ENCODE data around the gene RTN4RL2. TPM values are rescaled to one million over a fixed set of nuclear protein-coding genes. Genes with fewer than 3 reads are reported as not detected.
"Not testable (repeated sequence)": the region's sequence is repeated elsewhere in the genome, so short reads cannot be mapped to it uniquely, and the experiment has no call there.

RTN4RL2 gene
- total RNA-seq, 2 experiments from 2014 or later, result 0.23 to 0.27 TPM

DNA sequence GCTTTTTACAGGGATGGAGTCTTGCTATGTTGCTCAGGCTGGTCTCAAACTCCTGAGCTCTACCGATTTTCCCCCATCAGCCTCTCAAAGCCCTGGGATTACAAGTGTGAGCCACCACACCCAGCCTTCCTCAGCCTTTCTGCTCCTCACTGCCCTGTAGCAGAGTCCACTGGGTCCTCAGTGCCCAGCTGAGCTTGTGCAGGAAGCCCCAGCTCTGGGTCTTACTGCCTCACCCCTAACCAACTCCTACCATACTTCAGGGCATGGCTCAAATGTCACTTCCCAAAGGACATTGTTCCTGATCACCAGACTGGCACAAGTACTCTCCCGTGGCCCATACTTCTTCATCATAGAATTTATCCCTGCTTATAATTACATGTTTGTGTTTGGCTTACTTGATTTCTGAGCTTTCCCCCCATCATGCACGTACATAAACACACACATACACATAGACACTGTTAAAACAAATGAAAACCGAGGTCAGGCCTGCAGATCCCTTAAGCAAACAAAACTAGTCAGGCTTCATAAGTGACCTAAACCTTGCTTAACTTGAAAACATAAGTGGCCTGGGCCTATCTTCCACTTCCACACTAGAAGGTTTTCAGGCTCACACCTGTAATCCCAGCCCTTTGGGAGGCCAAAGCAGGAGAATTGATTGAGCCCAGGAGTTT is 19.4 kb upstream of the RTN4RL2 start:
- no peaks in the 10 kb centered on the region for H3K36me3 Mint-ChIP-seq (ENCODE audit: low read depth)
- intact Hi-C loops (cut with micrococcal nuclease), result no loop called here
- no peak for TF ChIP-seq CTCF (IDR thresholded peaks at IDR 0.05)
- peaks cover 2% of the 10 kb centered on the region for H3K27me3 Mint-ChIP-seq
- H3K4me1 Mint-ChIP-seq (ENCODE audit: low read depth), result no peaks in the 10 kb centered on the region
- no peak overlapping the region for H3K4me3 Mint-ChIP-seq
- no peaks in the 10 kb centered on the region for H3K9me3 Mint-ChIP-seq
- no peak overlapping the region for H3K27ac Mint-ChIP-seq
- ATAC-seq (no peak), DNase-seq (no peak)
- CTCF ChIA-PET, result interaction anchor here (0.8 to 8.5 kb wide), 4 partner anchors 16 to 52 kb away, joined by 3 to 65 read pairs (median 4); no protein-coding TSS in a partner anchor
- POLR2A ChIA-PET, result no interaction called here

DNA sequence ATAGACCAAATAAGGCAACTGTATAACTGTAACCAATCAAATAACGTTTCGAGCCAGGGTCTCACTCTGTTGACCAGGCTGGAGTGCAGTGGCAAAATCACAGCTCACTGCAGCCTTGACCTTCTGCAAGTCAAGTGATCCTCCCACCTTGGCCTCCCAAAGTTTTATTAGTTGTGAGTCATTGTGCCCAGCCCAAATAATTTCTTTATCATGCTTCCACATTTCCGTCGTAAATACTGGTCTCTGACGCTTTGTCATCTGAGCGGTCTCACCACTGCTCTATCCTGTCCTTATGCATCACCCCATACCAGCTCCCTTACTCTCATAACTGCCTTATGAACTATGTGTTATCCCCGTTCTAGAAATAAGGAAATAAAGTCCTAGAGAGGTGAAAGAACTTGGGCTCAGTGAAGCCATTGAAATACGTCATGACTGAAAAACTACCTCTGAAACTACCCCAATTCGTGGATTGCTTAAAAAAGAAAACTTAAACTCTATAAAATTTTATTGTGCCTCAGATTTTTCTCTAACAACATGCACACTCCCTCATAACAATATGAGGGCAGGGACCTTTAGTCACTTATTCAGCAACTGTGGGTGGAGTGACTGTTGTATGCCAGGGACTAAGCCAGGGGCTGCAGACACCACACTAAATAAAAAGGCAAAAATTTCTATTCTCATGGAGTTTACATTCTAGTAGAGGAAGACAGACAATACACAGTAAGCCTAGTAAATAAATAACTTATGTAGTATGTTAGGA is 15.8 kb upstream of the RTN4RL2 start:
- no peak for DNase-seq
- POLR2A ChIA-PET, result interaction anchor here (0.7 kb wide), 1 partner anchor 36 kb away, joined by 3 read pairs; no protein-coding TSS in a partner anchor
- Mint-ChIP-seq H3K9me3 (no peaks in the 10 kb centered on the region), H3K27me3 (peaks cover 7% of the 10 kb centered on the region), H3K36me3 (ENCODE audit: low read depth) (no peaks in the 10 kb centered on the region), H3K4me3 (no peak overlapping the region), H3K27ac (no peak overlapping the region), H3K4me1 (ENCODE audit: low read depth) (no peaks in the 10 kb centered on the region)
- ATAC-seq, result no peak
- intact Hi-C loops (cut with micrococcal nuclease), result no loop called here
- no peak for TF ChIP-seq CTCF (IDR thresholded peaks at IDR 0.05)
- CTCF ChIA-PET, result interaction anchor here (1.0 to 8.5 kb wide), 3 partner anchors 12 to 101 kb away, joined by 3 to 65 read pairs (median 4); no protein-coding TSS in a partner anchor

DNA sequence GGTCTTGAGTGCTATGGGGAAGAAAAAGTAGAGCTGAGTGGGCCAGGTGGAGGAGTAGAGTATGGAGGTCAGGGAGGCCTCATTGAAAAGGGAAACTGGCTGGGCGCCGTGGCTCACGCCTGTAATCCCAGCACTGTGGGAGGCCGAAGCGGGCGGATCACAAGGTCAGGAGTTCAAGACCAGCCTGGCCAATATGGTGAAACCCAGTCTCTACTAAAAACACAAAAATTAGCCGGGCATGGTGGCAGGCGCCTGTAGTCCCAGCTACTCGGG is 15.3 kb upstream of the RTN4RL2 start:
- H3K27ac Mint-ChIP-seq; H3K9me3 Mint-ChIP-seq; H3K4me3 Mint-ChIP-seq; H3K36me3 Mint-ChIP-seq (ENCODE audit: low read depth); H3K4me1 Mint-ChIP-seq (ENCODE audit: low read depth); POLR2A ChIA-PET; ATAC-seq; H3K27me3 Mint-ChIP-seq; intact Hi-C loops (cut with micrococcal nuclease); DNase-seq: not testable (repeated sequence)
- CTCF ChIA-PET, result interaction anchor here (1.0 to 8.5 kb wide), 2 partner anchors 12 to 48 kb away, joined by 4 to 65 read pairs; no protein-coding TSS in a partner anchor

DNA sequence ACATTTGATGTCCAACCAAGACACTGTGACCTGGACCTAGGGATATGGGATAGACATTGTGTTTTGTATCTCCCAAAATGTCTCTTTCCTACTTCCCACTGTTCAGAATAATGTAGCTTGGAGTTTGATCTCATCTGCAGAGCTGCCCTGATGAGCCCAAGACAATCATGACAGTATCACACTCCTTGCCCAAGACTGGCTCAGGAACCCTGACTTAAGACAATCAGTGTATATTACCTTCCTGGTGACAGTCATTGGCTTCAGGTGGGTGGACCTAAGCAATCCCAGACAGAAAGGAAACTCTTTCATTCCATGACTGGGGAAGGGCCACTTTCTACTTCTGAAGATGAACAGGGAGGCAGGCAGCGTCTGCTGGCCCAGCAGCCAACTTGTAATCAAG is 14.3 kb upstream of the RTN4RL2 start:
- H3K27me3 Mint-ChIP-seq, result peaks cover 7% of the 10 kb centered on the region
- ChIA-PET POLR2A (interaction anchor here (0.7 to 1.4 kb wide), 2 partner anchors 39 to 69 kb away, joined by 3 read pairs; partner anchors contain the start of gene SLC43A1), CTCF (interaction anchor here (8.5 kb wide), 1 partner anchor 11 kb away, joined by 65 read pairs; no protein-coding TSS in a partner anchor)
- no peak overlapping the region for H3K27ac Mint-ChIP-seq
- no peaks in the 10 kb centered on the region for H3K4me1 Mint-ChIP-seq (ENCODE audit: low read depth)
- ATAC-seq (no peak), DNase-seq (no peak)
- no peak for TF ChIP-seq CTCF (IDR thresholded peaks at IDR 0.05)
- intact Hi-C loops (cut with micrococcal nuclease), result no loop called here
- no peak overlapping the region for H3K4me3 Mint-ChIP-seq
- H3K9me3 Mint-ChIP-seq, result no peaks in the 10 kb centered on the region
- H3K36me3 Mint-ChIP-seq (ENCODE audit: low read depth), result no peaks in the 10 kb centered on the region

DNA sequence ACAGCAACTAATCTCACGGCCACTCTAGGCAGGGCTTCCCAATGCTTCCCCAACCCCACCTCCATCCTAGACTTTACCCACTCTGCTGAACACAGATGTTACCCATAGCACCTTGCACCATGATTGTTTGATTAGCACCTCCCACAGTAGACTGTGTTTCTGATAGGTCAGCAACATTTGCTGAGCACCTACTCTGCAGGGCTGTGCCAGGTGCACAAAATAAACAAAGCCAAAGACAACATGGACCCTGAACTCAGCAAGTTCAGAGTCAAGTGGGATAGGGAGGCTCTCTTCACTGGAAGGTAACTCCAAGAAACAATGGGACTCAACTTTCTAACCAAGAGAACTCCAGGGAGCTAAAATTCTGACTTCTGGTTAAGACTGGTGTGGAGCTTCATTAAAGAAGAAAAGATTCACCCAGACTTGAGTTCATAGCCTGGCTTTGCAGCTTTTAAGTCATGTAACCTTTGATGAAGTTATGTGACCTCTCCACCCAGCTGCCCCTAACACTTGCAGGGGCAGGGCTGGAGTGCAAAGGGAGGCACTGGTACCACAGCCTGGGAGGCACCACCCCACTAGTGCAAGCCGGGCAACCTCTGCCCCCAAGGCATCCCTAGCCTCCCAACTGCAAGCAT is 6.7 kb upstream of the RTN4RL2 start:
- intact Hi-C loops (cut with micrococcal nuclease), result no loop called here
- DNase-seq (no peak), ATAC-seq (no peak)
- ChIA-PET CTCF (interaction anchor here (0.9 to 9.1 kb wide), 4 partner anchors 27 to 72 kb away, joined by 3 to 192 read pairs (median 58); partner anchors contain the start of gene TIMM10), POLR2A (interaction anchor here (1.2 kb wide), 1 partner anchor 27 kb away, joined by 3 read pairs; the partner anchor contains the start of gene SLC43A3)
- peaks cover 12% of the 10 kb centered on the region for H3K27me3 Mint-ChIP-seq
- no peak overlapping the region for H3K4me3 Mint-ChIP-seq
- no peak overlapping the region for H3K27ac Mint-ChIP-seq
- peaks cover 9% of the 10 kb centered on the region for H3K4me1 Mint-ChIP-seq (ENCODE audit: low read depth)
- no peak for TF ChIP-seq CTCF (IDR thresholded peaks at IDR 0.05)
- no peaks in the 10 kb centered on the region for H3K36me3 Mint-ChIP-seq (ENCODE audit: low read depth)
- H3K9me3 Mint-ChIP-seq, result no peaks in the 10 kb centered on the region
